Measurements from ENCODE around the gene SELENOI.
"Not testable (repeated sequence)": the region's sequence is repeated elsewhere in the genome, so short reads cannot be mapped to it uniquely, and the experiment has no call there.

SELENOI gene

GRCh38 chr2:26326514-26326913 is 19.4 kb upstream of the SELENOI start:
- no peak for DNase-seq

GRCh38 chr2:26327291-26328272 is 18.4 kb upstream of the SELENOI start:
- no peak for DNase-seq

- DNase-seq: not testable (repeated sequence)
Observed at GRCh38 chr2:26329083-26329482, 16.9 kb upstream of the SELENOI start.

- DNase-seq: peak in 53 of 56 donors; percentile 10 to 93 (median 62)
Observed at GRCh38 chr2:26330114-26330549, 15.8 kb upstream of the SELENOI start.

GRCh38 chr2:26330604-26331003 is 15.3 kb upstream of the SELENOI start:
- DNase-seq: no peak

GRCh38 chr2:26331321-26331720 is 14.6 kb upstream of the SELENOI start:
- not testable (repeated sequence) for DNase-seq

- no peak for DNase-seq
Observed at GRCh38 chr2:26333293-26333692, 12.7 kb upstream of the SELENOI start.

- no peak for DNase-seq
Observed at GRCh38 chr2:26335231-26335630, 10.7 kb upstream of the SELENOI start.

GRCh38 chr2:26336719-26337118 is 9.2 kb upstream of the SELENOI start:
- no peak for DNase-seq

GRCh38 chr2:26337298-26337697 is 8.6 kb upstream of the SELENOI start:
- DNase-seq: no peak

- no peak for DNase-seq
Observed at GRCh38 chr2:26340831-26341230, 5.1 kb upstream of the SELENOI start.

GRCh38 chr2:26344581-26345282 is 1.2 kb upstream of the SELENOI start:
- peak in 2 of 56 donors; percentile 3 to 18 for DNase-seq

- DNase-seq: no peak
Observed at GRCh38 chr2:26345283-26345544, 729 bp upstream of the SELENOI start.

- DNase-seq: peak in 51 of 56 donors; percentile 8 to 73 (median 41)
Observed at GRCh38 chr2:26346454-26347053, 611 bp downstream of the SELENOI start, which contains the start of gene ADGRF3. TSS of gene ADGRF3 (minus strand) at chr2:26346789. CDS start at chr2:26346234, 555 bp downstream.

- DNase-seq: no peak
Observed at GRCh38 chr2:26347286-26347865, 1.4 kb downstream of the SELENOI start.

- DNase-seq: no peak
Observed at GRCh38 chr2:26349690-26350089, 3.7 kb downstream of the SELENOI start.

- DNase-seq: no peak
Observed at GRCh38 chr2:26351375-26352090, 5.6 kb downstream of the SELENOI start.

- DNase-seq: peak in 1 of 56 donors; percentile 39
Observed at GRCh38 chr2:26352892-26353291, 6.9 kb downstream of the SELENOI start.

- not testable (repeated sequence) for DNase-seq
Observed at GRCh38 chr2:26354469-26354868, 8.5 kb downstream of the SELENOI start.

- DNase-seq: peak in 3 of 56 donors; percentile 5 to 29 (median 16)
Observed at GRCh38 chr2:26355038-26355995, 9.4 kb downstream of the SELENOI start.

Measured in nucleus accumbens (tissue), 56 donors.